ENCODE measurements around the gene TBCK.
"Not testable (repeated sequence)": the region's sequence is repeated elsewhere in the genome, so short reads cannot be mapped to it uniquely, and the experiment has no call there.

The TBCK gene

DNA sequence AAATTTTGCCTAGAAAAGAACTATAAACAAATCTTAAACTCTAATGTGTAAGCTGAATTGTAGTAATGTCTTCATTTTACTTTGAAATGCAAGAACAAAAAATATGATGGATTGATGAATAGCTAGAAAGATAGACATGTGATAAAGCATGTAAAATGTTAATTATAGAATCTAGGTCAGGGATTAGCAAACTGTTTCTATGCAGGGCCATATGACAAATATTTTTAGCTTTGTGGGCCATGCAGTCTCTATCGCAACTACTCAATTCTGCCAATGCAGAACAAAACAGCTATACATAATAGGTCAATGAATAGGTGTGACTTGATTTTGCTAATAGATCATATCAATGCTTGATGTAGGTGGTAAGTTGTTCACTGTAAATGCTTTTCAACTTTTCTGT is 75.3 kb downstream of the TBCK start:
- Histone ChIP-seq H3K79me2 (ENCODE audit: insufficient read depth, low read depth) (no peaks in the 10 kb centered on the region), H4K20me1 (ENCODE audit: insufficient read depth) (no peaks in the 10 kb centered on the region), H3K27me3 (ENCODE audit: insufficient read depth, low read depth) (no peaks in the 10 kb centered on the region), H3K9ac (no peak overlapping the region), H3K4me3 (IDR thresholded peaks at IDR 0.05; ENCODE audit: insufficient read depth, low read depth, low read length) (no peak overlapping the region), H3K4me2 (no peak overlapping the region), H3K4me1 (ENCODE audit: low read depth, poor library complexity, severe bottlenecking) (no peaks in the 10 kb centered on the region), H3K27ac (no peak overlapping the region), H3K36me3 (ENCODE audit: insufficient read depth) (no peaks in the 10 kb centered on the region), H2AFZ (ENCODE audit: low read depth) (no peak overlapping the region)
- TF ChIP-seq, protein P1, sequence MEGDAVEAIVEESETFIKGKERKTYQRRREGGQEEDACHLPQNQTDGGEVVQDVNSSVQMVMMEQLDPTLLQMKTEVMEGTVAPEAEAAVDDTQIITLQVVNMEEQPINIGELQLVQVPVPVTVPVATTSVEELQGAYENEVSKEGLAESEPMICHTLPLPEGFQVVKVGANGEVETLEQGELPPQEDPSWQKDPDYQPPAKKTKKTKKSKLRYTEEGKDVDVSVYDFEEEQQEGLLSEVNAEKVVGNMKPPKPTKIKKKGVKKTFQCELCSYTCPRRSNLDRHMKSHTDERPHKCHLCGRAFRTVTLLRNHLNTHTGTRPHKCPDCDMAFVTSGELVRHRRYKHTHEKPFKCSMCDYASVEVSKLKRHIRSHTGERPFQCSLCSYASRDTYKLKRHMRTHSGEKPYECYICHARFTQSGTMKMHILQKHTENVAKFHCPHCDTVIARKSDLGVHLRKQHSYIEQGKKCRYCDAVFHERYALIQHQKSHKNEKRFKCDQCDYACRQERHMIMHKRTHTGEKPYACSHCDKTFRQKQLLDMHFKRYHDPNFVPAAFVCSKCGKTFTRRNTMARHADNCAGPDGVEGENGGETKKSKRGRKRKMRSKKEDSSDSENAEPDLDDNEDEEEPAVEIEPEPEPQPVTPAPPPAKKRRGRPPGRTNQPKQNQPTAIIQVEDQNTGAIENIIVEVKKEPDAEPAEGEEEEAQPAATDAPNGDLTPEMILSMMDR (conservative IDR thresholded peaks at IDR 0.05; ENCODE audit: low read depth, low read length) = no peak

DNA sequence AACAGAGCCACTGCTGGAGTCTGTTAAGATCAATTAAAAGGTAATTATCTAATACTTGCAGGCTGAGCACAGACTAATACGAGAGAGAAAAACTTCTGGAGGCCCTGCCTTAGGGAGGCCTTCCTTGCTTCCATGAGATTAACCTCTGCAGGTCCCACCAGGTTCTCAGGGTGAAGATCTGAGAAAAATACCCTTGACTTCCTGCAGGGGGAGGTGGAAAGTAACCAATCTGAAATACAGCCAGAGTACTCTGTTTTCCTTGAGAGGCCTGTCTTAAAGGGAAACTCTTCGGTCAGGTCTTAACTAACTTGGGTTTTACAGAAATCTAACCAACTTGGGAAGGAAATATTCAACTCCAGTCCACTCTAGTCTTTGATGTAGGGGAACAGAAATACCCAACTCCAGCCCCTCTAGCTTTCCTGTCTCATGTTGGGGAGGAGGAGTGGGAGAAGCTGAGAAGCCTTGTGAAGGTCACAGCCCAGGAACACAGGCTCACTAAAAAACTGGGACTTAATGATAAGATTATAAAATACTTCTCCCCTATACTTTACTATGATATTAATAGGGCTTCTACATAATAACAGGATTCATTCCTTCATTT is 77.1 kb downstream of the TBCK start:
- TF ChIP-seq, protein P1 (conservative IDR thresholded peaks at IDR 0.05; ENCODE audit: low read depth, low read length) = peak; percentile 90
- Histone ChIP-seq H3K27me3 (ENCODE audit: insufficient read depth, low read depth) (no peaks in the 10 kb centered on the region), H3K4me2 (no peak overlapping the region), H3K9ac (no peak overlapping the region), H3K79me2 (ENCODE audit: insufficient read depth, low read depth) (no peaks in the 10 kb centered on the region), H3K4me1 (ENCODE audit: low read depth, poor library complexity, severe bottlenecking) (no peaks in the 10 kb centered on the region), H3K36me3 (ENCODE audit: insufficient read depth) (no peaks in the 10 kb centered on the region), H3K27ac (no peak overlapping the region), H4K20me1 (ENCODE audit: insufficient read depth) (no peaks in the 10 kb centered on the region), H2AFZ (ENCODE audit: low read depth) (no peak overlapping the region), H3K4me3 (IDR thresholded peaks at IDR 0.05; ENCODE audit: insufficient read depth, low read depth, low read length) (no peak overlapping the region)

DNA sequence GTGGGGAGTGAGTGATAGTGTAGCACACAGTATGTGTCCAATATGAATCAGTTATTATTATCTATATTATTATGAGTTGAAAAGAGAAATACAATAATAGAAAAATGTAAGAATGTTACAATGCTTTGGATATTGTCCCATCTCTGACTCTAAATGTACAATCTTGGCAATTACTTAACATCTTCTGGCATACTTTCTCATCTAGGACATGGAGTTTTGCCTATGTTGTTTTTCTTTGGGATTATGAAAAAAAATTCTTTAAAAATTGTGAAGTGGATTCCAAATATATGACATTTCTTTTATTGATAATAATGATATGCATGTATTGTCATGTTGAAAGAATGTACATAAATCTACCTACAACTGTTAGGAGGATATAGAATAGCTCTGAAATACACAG is 84.1 kb downstream of the TBCK start:
- Histone ChIP-seq H3K27me3 (ENCODE audit: insufficient read depth, low read depth) (no peaks in the 10 kb centered on the region), H3K79me2 (ENCODE audit: insufficient read depth, low read depth) (no peaks in the 10 kb centered on the region), H2AFZ (ENCODE audit: low read depth) (no peak overlapping the region), H3K4me2 (no peak overlapping the region), H3K27ac (no peak overlapping the region), H3K4me1 (ENCODE audit: low read depth, poor library complexity, severe bottlenecking) (no peaks in the 10 kb centered on the region), H4K20me1 (ENCODE audit: insufficient read depth) (no peaks in the 10 kb centered on the region), H3K4me3 (IDR thresholded peaks at IDR 0.05; ENCODE audit: insufficient read depth, low read depth, low read length) (no peak overlapping the region), H3K36me3 (ENCODE audit: insufficient read depth) (no peaks in the 10 kb centered on the region), H3K9ac (no peak overlapping the region)
- TF ChIP-seq, protein P1 (conservative IDR thresholded peaks at IDR 0.05; ENCODE audit: low read depth, low read length) = no peak

DNA sequence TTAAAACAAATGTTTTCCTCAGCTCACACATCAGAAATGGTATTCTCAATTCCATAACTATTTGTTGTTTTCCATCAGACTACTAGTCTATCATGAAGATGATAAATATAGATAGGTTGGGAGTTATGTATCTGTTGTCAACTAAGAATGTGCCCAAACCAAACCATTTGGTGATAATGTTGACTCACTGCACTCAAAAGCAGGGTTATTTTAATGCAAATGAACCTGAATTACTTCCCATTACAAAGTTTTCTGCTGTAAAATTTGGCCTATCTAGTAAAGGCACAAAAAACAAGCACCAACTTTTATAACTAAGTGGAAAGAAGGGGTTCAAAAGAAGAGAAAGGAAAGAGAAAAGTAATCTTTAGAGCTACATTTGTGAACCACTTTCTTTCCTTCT is 93.5 kb downstream of the TBCK start:
- Histone ChIP-seq H3K4me1 (ENCODE audit: low read depth, poor library complexity, severe bottlenecking) (no peaks in the 10 kb centered on the region), H3K9ac (no peak overlapping the region), H2AFZ (ENCODE audit: low read depth) (no peak overlapping the region), H3K36me3 (ENCODE audit: insufficient read depth) (no peaks in the 10 kb centered on the region), H3K4me2 (no peak overlapping the region), H3K79me2 (ENCODE audit: insufficient read depth, low read depth) (no peaks in the 10 kb centered on the region), H3K27me3 (ENCODE audit: insufficient read depth, low read depth) (no peaks in the 10 kb centered on the region), H4K20me1 (ENCODE audit: insufficient read depth) (no peaks in the 10 kb centered on the region), H3K27ac (no peak overlapping the region), H3K4me3 (IDR thresholded peaks at IDR 0.05; ENCODE audit: insufficient read depth, low read depth, low read length) (no peak overlapping the region)
- TF ChIP-seq, protein P1 (conservative IDR thresholded peaks at IDR 0.05; ENCODE audit: low read depth, low read length) = no peak

DNA sequence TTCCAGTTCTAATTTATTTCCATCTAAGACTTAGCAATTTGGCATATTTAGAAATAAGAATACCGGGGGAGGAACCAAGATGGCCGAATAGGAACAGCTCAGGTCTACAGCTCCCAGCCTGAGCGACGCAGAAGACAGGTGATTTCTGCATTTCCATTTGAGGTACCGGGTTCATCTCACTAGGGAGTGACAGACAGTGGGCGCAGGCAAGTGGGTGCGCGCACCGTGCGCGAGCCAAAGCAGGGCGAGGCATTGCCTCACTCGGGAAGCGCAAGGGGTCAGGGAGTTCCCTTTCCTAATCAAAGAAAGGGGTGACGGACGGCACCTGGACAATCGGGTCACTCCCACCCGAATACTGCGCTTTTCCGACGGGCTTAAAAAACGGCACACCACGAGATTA is 102.7 kb downstream of the TBCK start:
- H3K27ac ChIP-seq; H2AFZ ChIP-seq (ENCODE audit: low read depth); H3K36me3 ChIP-seq (ENCODE audit: insufficient read depth); H3K4me1 ChIP-seq (ENCODE audit: low read depth, poor library complexity, severe bottlenecking); H3K9ac ChIP-seq; H3K4me3 ChIP-seq (IDR thresholded peaks at IDR 0.05; ENCODE audit: insufficient read depth, low read depth, low read length); H3K4me2 ChIP-seq; H3K27me3 ChIP-seq (ENCODE audit: insufficient read depth, low read depth); H3K79me2 ChIP-seq (ENCODE audit: insufficient read depth, low read depth); H4K20me1 ChIP-seq (ENCODE audit: insufficient read depth): not testable (repeated sequence)

Data from KMS-11 (cell line).